K562 (cell line): ENCODE results near the gene PHKB.

ENCODE experiments used
- CTCF ChIP-seq, 3 experiments: IDR thresholded peaks in 2 of 3; conservative IDR thresholded peaks in 1 of 3; 2 replicates each; pipeline ENCODE4 v1.5.1; 2011 to 2012; ENCODE audit warnings: low read length in 3 of 3, mild to moderate bottlenecking in 3 of 3, control low read depth in 2 of 3, improper control_type of control experiment in 1 of 3, inconsistent platforms in 1 of 3, low read depth in 1 of 3, mixed read lengths in 1 of 3, moderate library complexity in 1 of 3; ENCODE audit not compliant: insufficient read depth in 2 of 3
- E2F1 ChIP-seq: sonication (generic); formaldehyde crosslinking; IDR thresholded peaks from 2 replicates; pipeline ENCODE4 v1.8.1; 2023; ENCODE audit warnings: mild to moderate bottlenecking, missing genetic modification reagents, moderate library complexity
- FOSL1 ChIP-seq: fragments of 200-800 bp; sonication (Bioruptor generic); conservative IDR thresholded peaks from 2 replicates; pipeline ENCODE4 v1.6.1; 2016; ENCODE audit warnings: missing genetic modification characterization, missing compliant biosample characterization
- ZFP30 ChIP-seq: fragments of 250-450 bp; sonication (Bioruptor Pico); IDR thresholded peaks from 2 replicates; pipeline ENCODE4 v1.8.0; 2022; ENCODE audit warnings: moderate library complexity, mild to moderate bottlenecking, inconsistent platforms, borderline replicate concordance
- ZNF217 ChIP-seq: sonication (generic); formaldehyde crosslinking; IDR thresholded peaks from 2 replicates; pipeline ENCODE4 v1.8.0; 2022; ENCODE audit warnings: mild to moderate bottlenecking, missing genetic modification reagents

- TF ChIP-seq CTCF (IDR thresholded peaks at IDR 0.05 in 2 of 3, conservative IDR thresholded peaks at IDR 0.05 in 1 of 3; ENCODE audit: insufficient read depth in 2 of 3, low read depth in 1 of 3, low read length in 3 of 3), result no peak
- no peak for TF ChIP-seq FOSL1 (tag)
- TF ChIP-seq E2F1 (CRISPR knock-in tag), result no peak
- no peak for TF ChIP-seq ZFP30 (CRISPR knock-in tag)
- no peak for TF ChIP-seq ZNF217 (CRISPR knock-in tag)
These were observed 100.2 kb downstream of the PHKB start for GRCh38 chr16:47561286-47561685.
